Hematopoietic multipotent progenitor cell treated with erythropoietin and hydrocortisone succinate and interleukin-3 and kit ligand, for 6 days (in vitro differentiated cells): Measurements from ENCODE around the gene MRTFB.
"Not testable (repeated sequence)": the region's sequence is repeated elsewhere in the genome, so short reads cannot be mapped to it uniquely, and the experiment has no call there.

Experiments used
- DNase-seq: peaks from one replicate; pipeline ENCODE4 v3.0.0-alpha.2; 2015

The MRTFB gene

DNA sequence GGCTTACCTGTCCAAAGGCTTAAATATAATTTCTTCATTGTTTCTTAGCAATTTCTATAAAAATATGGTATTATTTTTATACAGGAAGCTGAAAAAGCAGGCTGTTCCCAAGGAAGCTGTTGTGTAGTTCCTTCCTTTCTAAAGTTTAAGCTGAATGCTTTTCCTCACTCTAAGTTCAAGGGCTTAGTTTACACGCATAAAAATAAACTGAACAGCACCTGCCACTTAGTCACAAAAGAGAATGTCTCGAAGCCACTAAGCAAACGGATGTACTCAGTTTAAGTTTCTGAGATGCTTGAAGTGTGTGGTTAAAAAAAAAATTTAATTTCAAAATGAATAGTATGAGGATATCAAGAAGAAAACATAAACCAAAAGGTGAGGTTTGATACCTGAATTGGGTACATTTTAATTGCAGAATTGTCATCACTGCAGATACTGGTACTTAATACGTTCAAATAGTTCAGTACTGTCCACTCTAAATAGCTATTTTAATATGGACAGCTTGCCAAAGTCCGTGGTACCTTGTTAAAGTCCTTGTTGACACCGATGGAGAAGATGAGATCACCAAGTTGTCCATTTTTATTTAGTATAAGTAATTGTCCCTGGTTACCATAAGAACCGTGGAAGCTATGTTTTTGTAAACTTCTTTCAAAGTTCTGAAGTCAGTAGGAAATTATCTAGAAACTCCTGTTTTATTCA lies 38.1 kb downstream of the MRTFB start:
- DNase-seq = no peak

DNA sequence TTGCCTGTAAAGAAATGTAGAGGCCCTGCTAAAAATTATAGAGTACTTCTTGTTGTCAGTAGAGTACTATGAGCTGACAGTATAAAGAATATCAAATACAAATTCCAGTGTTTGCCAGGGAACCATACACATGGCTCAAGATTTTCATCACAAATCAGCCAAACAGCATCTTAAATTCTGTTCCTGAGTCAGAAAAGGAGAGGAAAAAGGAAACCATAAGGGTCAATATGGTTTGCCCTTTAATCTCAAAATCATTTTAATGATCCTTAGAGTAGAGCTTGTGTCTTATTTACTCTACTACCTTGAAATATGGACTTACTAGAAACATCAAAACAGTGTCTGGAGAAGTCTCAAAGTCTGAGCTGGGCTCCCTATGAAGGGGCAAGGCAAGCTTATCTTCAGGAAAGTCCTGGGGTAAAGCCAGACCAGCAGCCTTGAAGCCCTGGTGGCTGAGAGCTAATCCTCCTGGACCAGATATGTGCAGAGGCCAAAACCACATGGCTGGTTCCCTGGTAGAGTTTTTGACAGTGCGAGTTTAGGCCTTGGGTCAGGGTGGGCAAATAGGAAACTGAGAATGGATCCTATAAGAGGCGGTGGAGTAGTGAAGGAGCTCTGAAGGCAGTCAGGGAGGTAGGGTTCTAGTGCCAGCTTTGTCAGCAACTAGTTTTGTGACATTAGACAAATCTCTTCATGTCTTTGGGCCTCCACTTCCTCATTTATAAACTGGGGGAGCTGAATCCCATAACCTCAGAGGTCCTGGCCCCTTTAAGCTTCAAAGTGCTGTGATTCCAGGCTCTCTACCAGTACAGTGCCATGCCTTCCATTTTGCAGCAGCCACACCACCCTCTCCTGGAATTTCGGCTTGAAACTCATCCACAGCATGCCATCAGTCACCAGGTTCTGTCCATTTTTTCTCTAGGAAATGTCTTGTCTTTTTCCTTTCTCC lies 38.9 kb downstream of the MRTFB start:
- peak; percentile 61 for DNase-seq

DNA sequence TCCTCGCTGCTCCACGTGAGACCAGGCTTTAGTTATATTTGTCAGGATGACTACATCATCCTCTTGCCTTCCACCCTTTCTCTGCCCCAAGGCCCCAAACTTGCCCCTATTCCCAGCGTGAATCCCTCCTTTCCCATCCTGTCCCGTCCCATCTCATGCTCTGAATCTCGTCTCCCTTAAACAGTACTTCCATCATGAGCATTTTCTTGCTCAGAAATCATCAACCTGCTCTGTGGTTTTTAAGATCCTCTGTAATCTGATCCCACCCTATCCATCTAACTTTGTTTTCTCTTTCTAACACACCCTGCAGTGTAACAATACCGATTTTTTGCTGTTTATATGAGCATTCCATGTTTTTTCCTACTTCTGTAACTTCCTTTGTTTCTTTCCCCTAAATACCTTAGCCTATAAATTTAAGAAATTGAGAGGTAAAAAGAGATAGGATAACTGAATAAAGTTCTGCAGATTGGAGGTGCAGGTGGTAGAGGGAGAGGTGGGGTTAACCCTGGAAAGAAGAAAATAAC lies 39.7 kb downstream of the MRTFB start:
- DNase-seq = no peak

DNA sequence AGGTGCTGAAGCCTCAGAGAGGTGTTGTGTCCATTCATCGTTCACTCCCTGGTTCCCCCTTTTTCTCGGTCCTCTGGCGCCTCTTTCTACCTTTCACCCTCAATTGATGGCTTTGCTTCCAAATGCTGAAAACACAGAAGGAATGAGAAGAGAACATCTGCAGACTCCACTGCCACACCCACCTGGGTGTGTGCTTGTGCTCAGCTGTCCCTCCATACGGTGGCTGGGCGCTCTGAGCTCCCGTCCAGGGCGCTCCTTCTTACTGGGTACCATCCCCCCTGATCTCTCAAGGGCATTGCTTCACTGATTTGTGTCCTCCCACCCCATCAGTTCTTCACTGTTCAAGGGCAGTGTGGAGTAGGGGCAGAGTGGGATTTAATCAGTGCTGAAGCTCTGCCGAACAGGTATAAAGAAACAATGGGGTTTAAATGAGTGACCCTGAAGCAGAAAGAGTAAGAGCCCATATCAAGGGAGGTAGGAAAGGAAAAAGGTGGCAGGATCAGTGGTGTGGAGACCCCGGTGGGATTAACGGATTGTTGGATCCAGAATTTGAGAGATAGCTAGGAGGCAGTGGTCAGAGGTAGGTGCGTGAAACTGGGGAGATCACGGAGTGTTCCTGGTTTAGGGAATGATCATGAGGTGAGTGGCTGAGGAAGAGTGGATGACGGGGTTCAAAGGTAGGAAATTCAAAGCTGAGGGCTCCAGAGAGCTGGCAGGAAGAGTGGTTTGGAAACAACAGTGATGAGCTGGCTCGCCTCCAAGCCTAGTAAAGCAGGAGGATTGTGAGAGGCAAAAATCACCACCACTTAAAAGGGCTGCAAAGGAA lies 40.8 kb downstream of the MRTFB start:
- DNase-seq = no peak

DNA sequence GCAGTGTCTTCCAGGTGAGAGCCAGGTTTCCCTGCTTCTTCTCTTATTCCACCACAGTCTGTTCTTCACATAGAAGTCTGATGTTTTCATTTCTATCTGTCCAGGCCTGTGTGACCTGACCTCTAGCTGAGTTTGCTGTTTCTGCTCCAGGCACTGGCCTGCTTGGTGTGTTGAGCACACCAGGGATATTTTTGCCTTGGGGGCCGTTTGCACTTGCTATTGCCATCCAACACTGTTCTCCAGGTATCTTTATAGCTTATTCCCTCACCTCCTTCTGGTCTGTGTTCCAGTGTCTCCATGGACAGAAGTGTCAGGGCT lies 41.4 kb downstream of the MRTFB start:
- DNase-seq = no peak

DNA sequence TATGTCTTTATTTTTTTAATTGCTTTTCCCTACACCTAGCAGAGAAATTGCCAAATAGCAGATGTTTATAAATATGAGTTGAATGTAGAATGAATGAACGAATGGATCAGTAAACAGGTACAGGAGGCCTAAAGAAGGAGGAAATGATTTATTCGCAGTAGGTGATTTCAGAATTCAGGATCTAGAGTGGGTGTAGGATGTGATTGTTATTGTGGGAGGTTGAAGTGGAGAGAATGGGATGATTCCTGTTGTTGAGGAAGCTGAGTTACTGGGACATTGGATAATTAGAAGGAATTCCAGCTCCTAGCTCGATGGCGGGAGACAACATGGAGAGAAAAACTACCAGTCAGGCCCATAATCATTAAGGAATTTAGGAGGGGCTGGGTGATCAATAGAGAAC lies 42.2 kb downstream of the MRTFB start:
- DNase-seq = no peak

DNA sequence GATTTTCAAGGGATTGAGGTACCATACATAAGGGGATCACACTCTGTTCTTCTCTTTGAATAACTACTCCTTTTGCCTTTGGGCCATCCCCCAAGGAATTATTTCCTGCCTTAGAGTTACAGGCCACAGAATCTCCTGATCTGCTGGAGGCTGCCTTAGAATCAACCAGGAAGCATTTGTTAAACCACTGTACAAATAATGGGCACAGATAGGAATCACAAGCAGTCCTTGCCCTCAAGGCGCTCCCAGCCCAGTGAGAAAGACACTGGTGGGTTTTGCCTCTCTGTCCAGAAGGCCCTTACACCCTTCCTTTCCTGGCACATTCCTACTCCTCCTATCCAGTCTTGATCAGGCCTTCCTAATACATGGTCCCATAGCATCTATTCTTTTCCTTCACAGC lies 45.9 kb downstream of the MRTFB start:
- no peak for DNase-seq

DNA sequence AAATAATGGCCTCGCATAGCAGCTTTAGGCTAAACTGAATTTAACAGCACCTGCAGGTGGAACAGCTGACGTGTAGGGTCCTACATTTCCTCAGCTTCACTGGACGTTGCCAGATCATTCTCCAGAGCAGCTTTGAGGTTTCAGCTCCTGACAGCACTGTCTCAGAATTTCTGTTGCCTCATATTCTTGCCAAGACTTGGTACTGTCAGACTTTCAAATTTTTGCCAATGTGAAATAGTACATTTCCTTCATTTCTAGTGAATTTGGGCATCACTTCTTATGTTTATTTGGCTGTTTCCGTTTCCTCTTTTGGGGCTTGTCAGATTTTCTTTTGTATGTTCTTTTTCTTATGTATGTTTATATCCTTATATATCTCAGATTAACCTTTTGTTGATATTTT lies 48.7 kb downstream of the MRTFB start:
- no peak for DNase-seq

DNA sequence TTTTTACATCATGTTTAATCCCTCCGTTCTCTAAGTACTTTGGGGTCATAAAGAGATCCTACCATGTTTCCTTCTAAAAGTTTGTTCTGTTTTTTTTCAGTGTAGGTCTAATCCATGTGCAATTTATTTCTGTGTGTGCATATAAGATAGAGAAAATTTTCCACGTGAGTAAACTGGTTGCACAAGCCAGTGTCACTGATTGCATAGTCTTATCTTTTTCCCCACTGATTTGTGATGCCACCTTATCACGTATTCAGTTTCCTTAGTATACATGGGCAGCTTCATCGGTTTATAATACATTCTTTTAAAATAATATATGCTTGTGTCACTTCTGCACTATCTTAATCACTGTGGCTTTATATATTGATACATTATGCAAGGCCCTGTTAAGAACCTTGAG lies 49.2 kb downstream of the MRTFB start:
- peak; percentile 17 for DNase-seq

DNA sequence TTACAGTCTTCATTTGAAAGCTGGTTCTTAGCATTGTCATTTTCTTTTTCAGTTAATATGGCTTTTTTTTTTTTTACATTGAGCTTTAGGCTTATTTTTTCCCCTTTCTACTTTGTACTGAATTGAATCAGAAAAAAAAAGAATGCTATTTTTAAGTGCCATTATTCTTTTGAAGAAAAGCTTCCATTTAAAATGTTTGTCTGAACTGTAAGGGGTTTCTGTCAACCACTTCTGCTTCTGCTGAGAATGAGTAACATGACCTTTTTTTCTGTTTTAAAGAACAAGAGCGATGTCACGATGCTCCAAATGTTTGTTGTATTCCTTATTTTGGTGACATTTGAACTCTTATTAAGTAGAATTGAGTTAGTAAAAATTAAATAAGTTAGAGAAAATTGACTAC lies 50.0 kb downstream of the MRTFB start:
- DNase-seq = no peak

DNA sequence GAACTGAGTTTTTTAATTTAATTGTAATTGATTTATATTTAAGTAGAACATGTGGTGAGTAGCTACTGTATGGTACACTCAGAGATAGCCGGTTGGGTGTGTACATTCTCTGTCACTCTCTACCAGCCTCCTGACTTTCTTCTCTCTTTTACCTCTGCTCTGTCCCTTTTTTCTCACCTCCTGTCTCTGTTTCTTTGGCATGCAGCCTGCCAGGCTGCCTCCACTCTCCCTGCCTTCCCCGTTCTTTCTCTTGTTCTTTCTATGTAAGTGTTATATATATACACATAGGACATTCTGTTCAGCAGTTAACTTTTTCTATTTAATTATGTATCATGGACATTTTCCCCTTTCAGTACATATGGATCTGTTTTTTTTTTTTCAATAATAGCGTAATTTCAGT lies 50.8 kb downstream of the MRTFB start:
- DNase-seq = no peak

DNA sequence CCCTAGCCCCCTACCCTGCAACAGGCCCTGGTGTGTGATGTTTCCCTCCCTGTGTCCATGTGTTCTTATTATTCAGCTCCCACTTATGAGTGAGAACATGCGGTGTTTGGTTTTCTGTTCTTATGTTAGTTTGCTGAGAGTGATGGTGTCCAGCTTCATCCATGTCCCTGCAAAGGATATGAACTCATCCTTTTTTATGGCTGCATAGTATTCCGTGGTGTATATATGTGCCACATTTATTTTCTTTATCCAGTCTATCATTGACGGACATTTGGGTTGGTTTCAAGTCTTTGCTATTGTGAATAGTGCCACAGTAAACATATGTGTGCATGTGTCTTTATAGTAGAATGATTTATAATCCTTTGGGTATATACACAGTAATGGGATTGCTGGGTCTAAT lies 51.3 kb downstream of the MRTFB start:
- not testable (repeated sequence) for DNase-seq

DNA sequence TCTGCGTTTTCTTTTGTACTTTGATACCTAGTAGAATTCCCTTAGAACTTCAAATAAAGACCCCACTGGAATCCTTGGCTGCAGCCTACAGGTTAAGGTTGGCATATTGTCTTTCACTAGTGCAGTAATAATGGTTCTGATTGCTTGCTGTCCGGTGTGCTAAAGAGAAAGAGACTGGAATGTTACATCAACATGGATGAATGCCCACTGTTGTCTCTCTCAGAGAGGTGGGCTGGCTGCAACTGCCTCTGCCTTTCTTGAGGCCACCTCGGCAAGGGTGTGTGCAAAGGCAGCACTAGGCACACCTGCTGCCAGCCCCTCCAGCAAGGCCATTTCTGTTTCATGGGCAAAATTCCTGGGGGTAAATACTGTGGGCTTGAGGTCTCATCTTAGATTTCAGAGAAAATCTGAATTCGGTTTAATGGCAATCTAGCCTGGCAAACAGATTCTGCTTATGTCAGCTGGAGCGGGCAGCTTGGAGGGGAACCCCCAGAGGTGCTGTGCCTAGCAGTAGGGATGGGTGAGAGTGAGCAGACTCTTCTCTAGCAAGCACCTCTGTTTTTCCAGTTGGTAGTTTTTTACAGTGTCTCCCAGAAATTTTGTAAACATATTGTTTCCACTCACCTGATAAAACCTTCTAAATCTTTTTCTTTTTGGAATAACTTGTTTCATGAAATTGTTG lies 54.0 kb downstream of the MRTFB start:
- DNase-seq = no peak

DNA sequence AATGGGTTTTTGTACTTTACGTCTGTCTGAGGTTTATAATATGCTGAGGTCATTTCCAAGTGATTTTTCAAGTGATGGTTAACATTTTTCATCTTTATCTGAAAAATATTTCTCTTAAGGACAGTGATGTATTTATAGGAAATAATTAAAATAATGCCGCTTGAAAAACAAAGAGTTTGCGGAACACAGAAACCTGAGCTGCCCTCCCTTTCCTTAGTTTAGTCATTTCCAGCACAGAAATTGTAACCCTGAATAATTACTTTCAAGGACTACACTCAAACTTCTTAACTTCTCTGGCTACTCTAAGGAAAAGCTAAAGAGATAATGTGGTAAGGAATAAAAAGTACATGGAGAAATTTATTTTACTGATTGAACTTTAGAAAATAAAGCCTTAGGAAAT lies 54.6 kb downstream of the MRTFB start:
- DNase-seq = no peak

DNA sequence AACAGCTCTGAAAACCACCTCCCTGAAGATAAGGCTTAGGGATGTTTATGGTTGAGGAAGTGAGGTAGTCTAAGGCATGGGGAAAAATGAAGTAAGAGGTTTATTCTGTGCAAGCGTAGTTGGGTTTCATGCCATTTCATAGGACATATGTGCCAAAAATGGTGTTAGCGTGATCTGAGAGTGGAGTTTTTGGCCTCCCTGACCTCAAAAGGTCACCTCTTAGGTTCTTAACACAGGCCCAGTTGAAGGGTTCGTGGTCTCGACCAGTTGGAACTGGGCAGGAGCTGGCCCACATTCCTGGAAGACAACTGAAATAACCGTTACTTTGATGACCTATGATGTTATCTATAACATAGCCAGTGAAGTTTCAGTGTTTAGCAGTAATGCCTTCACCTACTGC lies 57.0 kb downstream of the MRTFB start:
- DNase-seq = no peak

DNA sequence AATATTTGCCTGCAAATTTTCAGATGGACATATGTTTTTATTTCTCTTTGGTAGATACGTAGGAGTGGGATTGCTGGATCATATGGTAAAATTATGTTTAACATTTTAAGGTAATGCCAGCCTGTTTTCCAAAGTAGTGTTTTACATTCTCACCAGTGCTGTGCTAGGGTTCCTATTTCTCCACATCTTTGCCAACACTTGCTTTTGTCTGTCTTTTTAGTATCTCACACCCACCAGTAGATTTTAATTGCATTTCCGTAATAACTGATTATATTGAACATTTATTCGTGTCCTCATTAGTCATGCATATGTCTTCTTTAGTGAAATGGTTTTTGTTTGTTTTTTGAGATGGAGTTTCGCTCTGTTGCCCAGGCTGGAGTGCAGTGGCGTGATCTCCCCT lies 58.4 kb downstream of the MRTFB start:
- DNase-seq = no peak

DNA sequence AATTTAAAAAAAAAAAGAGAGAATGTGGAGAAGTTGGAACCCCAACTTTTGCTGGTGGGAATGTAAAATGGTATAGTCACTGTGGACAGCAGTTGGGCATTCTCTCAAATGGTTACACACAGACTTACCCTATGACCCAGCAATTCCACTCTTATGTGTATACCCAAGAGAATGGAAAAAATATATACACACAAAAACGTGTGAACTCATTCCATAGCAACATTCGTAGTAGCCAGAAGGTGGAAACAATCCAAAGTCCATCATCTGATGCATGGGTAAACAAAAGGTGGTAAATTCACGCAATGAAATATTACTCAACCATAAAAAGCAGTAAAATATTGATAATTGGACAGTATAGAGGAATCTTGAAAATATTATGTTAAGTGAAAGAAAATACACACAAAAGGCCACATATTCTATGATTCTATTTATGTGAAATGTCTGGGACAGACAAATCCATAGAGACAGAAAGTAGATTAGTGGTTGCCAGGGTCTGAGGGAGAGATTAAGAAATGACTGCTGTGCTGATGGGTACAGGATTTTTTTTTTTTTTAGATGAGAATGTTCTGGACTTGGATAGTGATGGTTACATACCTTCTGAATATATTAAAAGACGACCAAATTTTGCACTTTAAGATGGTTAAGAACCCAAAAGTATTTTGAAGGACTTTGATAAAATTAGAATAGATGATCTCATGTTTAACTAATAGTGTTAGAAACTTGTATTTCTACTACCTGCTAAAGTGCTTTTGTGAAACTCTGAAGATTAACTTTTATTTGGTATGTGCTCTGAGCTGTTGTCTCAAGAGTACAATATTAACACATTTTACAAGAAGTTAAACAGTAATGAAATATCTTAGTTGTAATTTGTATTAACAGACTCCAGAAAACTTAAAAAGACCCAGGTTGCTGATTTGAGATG lies 60.9 kb downstream of the MRTFB start:
- DNase-seq = no peak

DNA sequence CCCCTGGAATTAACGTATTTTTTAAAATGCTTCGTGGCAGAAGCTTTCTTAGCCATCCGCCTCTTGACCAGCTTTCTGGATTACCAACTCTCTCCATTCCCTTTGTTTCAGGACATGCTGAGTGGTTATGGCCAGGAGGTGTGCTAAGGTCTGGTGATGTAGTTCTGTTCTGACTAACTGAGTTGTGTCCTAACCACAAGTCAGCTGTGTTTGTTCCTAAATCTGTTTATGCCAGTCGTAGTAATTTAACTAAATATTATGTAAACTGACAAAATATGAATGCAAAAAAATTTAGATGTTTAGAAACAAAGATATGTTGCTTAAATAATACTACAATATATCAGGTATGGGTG lies 61.6 kb downstream of the MRTFB start:
- no peak for DNase-seq

DNA sequence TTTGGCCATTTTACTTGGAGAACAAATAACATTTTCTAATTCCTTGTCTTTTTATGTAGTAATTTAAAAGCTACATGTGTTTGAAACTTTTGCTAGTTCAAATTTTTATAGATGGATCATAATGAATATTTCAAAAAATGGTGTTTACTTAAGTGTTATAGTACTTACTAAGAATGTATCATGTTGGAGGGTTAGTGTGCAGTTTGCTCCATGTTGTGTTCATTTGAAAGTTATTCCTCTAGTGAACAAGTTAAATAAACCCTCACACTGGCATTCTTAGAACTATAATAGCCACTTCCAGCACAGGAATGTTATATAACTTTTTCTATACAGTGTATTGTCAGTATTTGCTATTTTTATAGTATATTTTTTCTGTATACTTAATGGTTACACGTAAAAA lies 62.8 kb downstream of the MRTFB start:
- no peak for DNase-seq

DNA sequence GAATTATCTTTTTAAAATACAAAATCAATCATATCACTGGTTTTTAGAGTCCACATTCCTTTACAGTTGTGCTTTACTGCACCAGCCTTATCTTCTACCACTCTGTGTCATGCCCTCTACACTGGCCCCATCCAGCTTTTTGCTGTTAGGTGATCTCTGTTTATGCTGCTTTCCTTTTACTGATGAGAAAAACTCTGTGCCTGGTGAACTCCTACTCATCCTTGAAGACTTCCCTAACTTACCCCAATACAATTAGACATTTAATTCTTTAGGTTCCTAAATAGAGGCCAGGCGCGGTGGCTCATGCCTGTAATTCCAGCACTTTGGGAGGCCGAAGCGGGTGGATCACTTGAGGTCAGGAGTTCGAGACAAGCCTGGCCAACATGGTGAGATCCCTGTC lies 64.6 kb downstream of the MRTFB start:
- no peak for DNase-seq

DNA sequence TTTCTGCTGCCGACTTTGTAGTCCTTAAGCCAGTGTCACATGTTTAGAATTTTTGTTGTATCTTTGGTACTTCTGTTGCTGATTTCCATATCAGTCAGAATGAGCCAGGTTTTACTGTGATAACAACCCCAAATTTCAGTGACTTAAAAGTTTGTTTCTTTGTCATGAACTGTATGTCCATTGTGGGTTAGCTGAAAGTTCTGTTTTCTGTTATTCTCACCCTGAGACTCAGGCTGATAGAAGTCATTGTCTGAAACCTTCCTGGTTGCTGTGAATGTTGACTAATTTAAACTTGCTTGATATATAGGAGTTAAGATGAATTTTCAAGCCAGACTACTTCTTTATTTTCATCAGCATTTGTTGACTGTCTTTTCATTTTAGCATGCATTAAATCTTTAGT lies 68.8 kb downstream of the MRTFB start:
- no peak for DNase-seq

DNA sequence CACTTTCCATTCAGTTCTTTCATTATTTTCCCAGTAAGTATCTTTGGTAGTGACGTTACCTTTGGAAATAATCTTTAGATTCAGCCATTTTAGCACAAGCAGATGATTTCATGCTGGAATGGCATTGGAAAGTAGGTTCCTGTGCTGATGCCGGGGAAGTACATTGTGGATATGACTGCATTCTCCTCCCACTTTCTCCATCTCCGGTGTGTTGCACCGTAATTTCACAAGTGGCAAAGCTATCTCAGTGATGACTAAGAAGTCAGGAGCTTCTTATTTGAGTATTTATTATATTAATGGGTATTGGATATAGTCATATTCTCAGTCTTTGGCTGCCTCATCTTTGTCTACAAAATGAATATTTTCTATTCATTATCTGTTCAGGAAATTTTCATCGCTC lies 69.8 kb downstream of the MRTFB start:
- no peak for DNase-seq
